Activated CD8-positive, alpha-beta T cell treated with anti-CD3 and anti-CD28 coated beads for 36 hours (primary cell): ENCODE results near the gene F12. TPM values are rescaled to one million over a fixed set of nuclear protein-coding genes. Genes with fewer than 3 reads are reported as not detected.

Experiments used
- ATAC-seq: fragments of 200-7000 bp; cut with Tn5 transposase; one replicate; pipeline ENCODE4 v1.10.0; 2021; ENCODE audit warnings: mild to moderate bottlenecking, moderate library complexity
- CTCF ChIA-PET: fragments of 350-600 bp; sonication (Branson Sonifier 250); formaldehyde crosslinking; loops from one replicate; lab custom pipeline; 2021; ENCODE audit warnings: antibody characterized with exemption; lab: Charles Lee
- POLR2A ChIA-PET: fragments of 350-600 bp; sonication (Branson Sonifier 250); formaldehyde crosslinking; loops from one replicate; lab custom pipeline; 2021; ENCODE audit warnings: antibody characterized with exemption; lab: Charles Lee
- DNase-seq: peaks from one replicate; pipeline ENCODE4 v3.0.0-alpha.2; 2020
- H3K27ac Mint-ChIP-seq: one replicate; pipeline ENCODE4 v1.8.0; 2021; ENCODE audit warnings: mild to moderate bottlenecking, mixed read lengths
- H3K27me3 Mint-ChIP-seq: one replicate; pipeline ENCODE4 v1.8.0; 2021; ENCODE audit warnings: mixed read lengths
- H3K36me3 Mint-ChIP-seq: one replicate; pipeline ENCODE4 v1.8.0; 2021; ENCODE audit warnings: low read depth, mixed read lengths
- H3K4me1 Mint-ChIP-seq: one replicate; pipeline ENCODE4 v1.8.0; 2021; ENCODE audit warnings: low read depth, mixed read lengths
- H3K4me3 Mint-ChIP-seq: one replicate; pipeline ENCODE4 v1.8.0; 2021; ENCODE audit warnings: mild to moderate bottlenecking, moderate library complexity, mixed read lengths
- H3K9me3 Mint-ChIP-seq: one replicate; pipeline ENCODE4 v1.8.0; 2021; ENCODE audit warnings: mixed read lengths
- intact Hi-C: fragments of 100-400 bp; cut with micrococcal nuclease; formaldehyde crosslinking; loops from one replicate; pipeline ENCODE4 v1.10.0; 2022
- total RNA-seq, 2 experiments: library from RNA; stranded (reverse); gene quantifications; one replicate each; pipeline ENCODE4 v1.2.3, GENCODE V29; 2021
- TF ChIP-seq, protein P1 (sequence below): fragments of 200-600 bp; IDR thresholded peaks from one replicate; pipeline ENCODE4 v1.8.0; 2022; ENCODE audit warnings: antibody characterized with exemption, mild to moderate bottlenecking

F12 gene
- total RNA-seq, 2 experiments from 2014 or later = 7.9 TPM

- Mint-ChIP-seq H3K27ac (peak overlapping the region; percentile 32), H3K36me3 (peaks cover 42% of the 10 kb centered on the region), H3K9me3 (no peaks in the 10 kb centered on the region), H3K27me3 (no peaks in the 10 kb centered on the region), H3K4me1 (peaks cover 66% of the 10 kb centered on the region), H3K4me3 (no peak overlapping the region)
- ChIA-PET CTCF (interaction anchor here (0.7 to 8.4 kb wide), 27 partner anchors 9 to 257 kb away, joined by 3 to 86 read pairs (median 4); partner anchors contain the start of genes LMAN2, PDLIM7, PFN3 and RGS14), POLR2A (interaction anchor here (1.1 to 2.0 kb wide), 4 partner anchors 9 to 21 kb away, joined by 3 to 9 read pairs (median 4); partner anchors contain the start of gene LMAN2)
- no peak for ATAC-seq
- peak; percentile 45 for DNase-seq
- TF ChIP-seq, protein P1, sequence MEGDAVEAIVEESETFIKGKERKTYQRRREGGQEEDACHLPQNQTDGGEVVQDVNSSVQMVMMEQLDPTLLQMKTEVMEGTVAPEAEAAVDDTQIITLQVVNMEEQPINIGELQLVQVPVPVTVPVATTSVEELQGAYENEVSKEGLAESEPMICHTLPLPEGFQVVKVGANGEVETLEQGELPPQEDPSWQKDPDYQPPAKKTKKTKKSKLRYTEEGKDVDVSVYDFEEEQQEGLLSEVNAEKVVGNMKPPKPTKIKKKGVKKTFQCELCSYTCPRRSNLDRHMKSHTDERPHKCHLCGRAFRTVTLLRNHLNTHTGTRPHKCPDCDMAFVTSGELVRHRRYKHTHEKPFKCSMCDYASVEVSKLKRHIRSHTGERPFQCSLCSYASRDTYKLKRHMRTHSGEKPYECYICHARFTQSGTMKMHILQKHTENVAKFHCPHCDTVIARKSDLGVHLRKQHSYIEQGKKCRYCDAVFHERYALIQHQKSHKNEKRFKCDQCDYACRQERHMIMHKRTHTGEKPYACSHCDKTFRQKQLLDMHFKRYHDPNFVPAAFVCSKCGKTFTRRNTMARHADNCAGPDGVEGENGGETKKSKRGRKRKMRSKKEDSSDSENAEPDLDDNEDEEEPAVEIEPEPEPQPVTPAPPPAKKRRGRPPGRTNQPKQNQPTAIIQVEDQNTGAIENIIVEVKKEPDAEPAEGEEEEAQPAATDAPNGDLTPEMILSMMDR = peak; percentile 89
- intact Hi-C loops = no loop called here
Measured at GRCh38 chr5:177368869-177369644, 40.3 kb downstream of the F12 start.

GRCh38 chr5:177367981-177368868 is 41.1 kb downstream of the F12 start:
- H3K27me3 Mint-ChIP-seq = no peaks in the 10 kb centered on the region
- no peak for DNase-seq
- H3K36me3 Mint-ChIP-seq = peaks cover 38% of the 10 kb centered on the region
- intact Hi-C loops = no loop called here
- POLR2A ChIA-PET = interaction anchor here (1.1 to 2.0 kb wide), 2 partner anchors 16 to 22 kb away, joined by 3 to 9 read pairs; partner anchors contain the start of gene LMAN2
- CTCF ChIA-PET = interaction anchor here (1.0 to 8.4 kb wide), 20 partner anchors 9 to 256 kb away, joined by 3 to 86 read pairs (median 6); partner anchors contain the start of genes LMAN2, PDLIM7, PFN3 and RGS14
- no peak for ATAC-seq
- no peak overlapping the region for H3K27ac Mint-ChIP-seq
- TF ChIP-seq, protein P1 = no peak
- peaks cover 69% of the 10 kb centered on the region for H3K4me1 Mint-ChIP-seq
- H3K4me3 Mint-ChIP-seq = no peak overlapping the region
- H3K9me3 Mint-ChIP-seq = no peaks in the 10 kb centered on the region

- peaks cover 68% of the 10 kb centered on the region for H3K4me1 Mint-ChIP-seq
- DNase-seq (no peak), ATAC-seq (no peak)
- H3K27me3 Mint-ChIP-seq = no peaks in the 10 kb centered on the region
- TF ChIP-seq, protein P1 = no peak
- no peak overlapping the region for H3K27ac Mint-ChIP-seq
- no peaks in the 10 kb centered on the region for H3K9me3 Mint-ChIP-seq
- intact Hi-C loops = no loop called here
- H3K4me3 Mint-ChIP-seq = no peak overlapping the region
- POLR2A ChIA-PET = interaction anchor here (1.0 to 1.7 kb wide), 4 partner anchors 10 to 22 kb away, joined by 3 to 5 read pairs (median 4); no protein-coding TSS in a partner anchor
- H3K36me3 Mint-ChIP-seq = peaks cover 36% of the 10 kb centered on the region
- CTCF ChIA-PET = interaction anchor here (1.2 to 8.4 kb wide), 5 partner anchors 8 to 58 kb away, joined by 3 to 86 read pairs (median 6); partner anchors contain the start of gene RGS14
Measured at GRCh38 chr5:177367323-177367848, 42.0 kb downstream of the F12 start.

- no peak overlapping the region for H3K4me3 Mint-ChIP-seq
- H3K4me1 Mint-ChIP-seq = peaks cover 68% of the 10 kb centered on the region
- H3K27ac Mint-ChIP-seq = peak overlapping the region; percentile 48
Measured at GRCh38 chr5:177366528-177367322, 42.6 kb downstream of the F12 start.

More at GRCh38 chr5:177366528-177367322, 42.6 kb downstream of the F12 start:
- DNase-seq = no peak
- peaks cover 35% of the 10 kb centered on the region for H3K36me3 Mint-ChIP-seq
- TF ChIP-seq, protein P1 = no peak
- POLR2A ChIA-PET = interaction anchor here (0.7 to 1.7 kb wide), 5 partner anchors 11 to 79 kb away, joined by 3 to 5 read pairs (median 4); no protein-coding TSS in a partner anchor
- intact Hi-C loops = no loop called here
- H3K9me3 Mint-ChIP-seq = no peaks in the 10 kb centered on the region
- CTCF ChIA-PET = interaction anchor here (0.6 to 2.3 kb wide), 6 partner anchors 12 to 57 kb away, joined by 3 to 6 read pairs (median 3); no protein-coding TSS in a partner anchor
- H3K27me3 Mint-ChIP-seq = no peaks in the 10 kb centered on the region
- ATAC-seq = no peak
